HEK293T (cell line): ENCODE measurements around the gene CACNA1F.

Experiments
- CTCF ChIA-PET: fragments of 350-600 bp; formaldehyde crosslinking; extraction: SDS; loops from one replicate; lab custom pipeline; 2021; ENCODE audit warnings: antibody characterized with exemption, inconsistent platforms; lab: Yijun Ruan, JAX
- POLR2A ChIA-PET: fragments of 350-600 bp; formaldehyde crosslinking; extraction: SDS; loops from one replicate; lab custom pipeline; 2020; ENCODE audit warnings: antibody characterized with exemption, inconsistent platforms; lab: Yijun Ruan, JAX
- DNase-seq: peaks from one replicate; pipeline ENCODE4 v3.0.0; 2012; ENCODE audit warnings: mixed read lengths; ENCODE audit errors: extremely low spot score
- ARNT ChIP-seq: fragments of 450-650 bp; IDR thresholded peaks from 2 replicates; pipeline ENCODE4 v1.6.1; 2017; ENCODE audit warnings: mild to moderate bottlenecking
- BHLHE40 ChIP-seq: fragments of 450-650 bp; IDR thresholded peaks from 2 replicates; pipeline ENCODE4 v1.6.1; 2016; ENCODE audit warnings: mild to moderate bottlenecking, moderate library complexity, borderline replicate concordance
- CTBP1 ChIP-seq: fragments of 450-650 bp; IDR thresholded peaks from 2 replicates; pipeline ENCODE4 v1.6.1; 2016; ENCODE audit warnings: borderline replicate concordance
- ELF4 ChIP-seq: fragments of 450-650 bp; IDR thresholded peaks from 2 replicates; pipeline ENCODE4 v1.6.1; 2017; ENCODE audit warnings: antibody characterized with exemption
- FOXA1 ChIP-seq: fragments of 450-650 bp; IDR thresholded peaks from 2 replicates; pipeline ENCODE4 v1.6.1; 2016; ENCODE audit warnings: mild to moderate bottlenecking
- FOXK2 ChIP-seq: fragments of 450-650 bp; IDR thresholded peaks from 2 replicates; pipeline ENCODE4 v1.6.1; 2016; ENCODE audit warnings: mild to moderate bottlenecking
- FOXM1 ChIP-seq: fragments of 450-650 bp; IDR thresholded peaks from 2 replicates; pipeline ENCODE4 v1.6.1; 2017; ENCODE audit warnings: mild to moderate bottlenecking, borderline replicate concordance
- HDGF ChIP-seq: fragments of 450-650 bp; IDR thresholded peaks from 2 replicates; pipeline ENCODE4 v1.6.1; 2017; ENCODE audit warnings: antibody characterized with exemption, borderline replicate concordance
- L3MBTL2 ChIP-seq: fragments of 450-650 bp; conservative IDR thresholded peaks from 2 replicates; pipeline ENCODE4 v1.6.1; 2016; ENCODE audit warnings: mild to moderate bottlenecking
- LEF1 ChIP-seq: fragments of 450-650 bp; IDR thresholded peaks from 2 replicates; pipeline ENCODE4 v1.6.1; 2017; ENCODE audit warnings: mild to moderate bottlenecking, borderline replicate concordance
- NFRKB ChIP-seq: fragments of 450-650 bp; IDR thresholded peaks from 2 replicates; pipeline ENCODE4 v1.6.1; 2016; ENCODE audit warnings: mild to moderate bottlenecking, moderate library complexity
- PKNOX1 ChIP-seq: fragments of 450-650 bp; IDR thresholded peaks from 2 replicates; pipeline ENCODE4 v1.6.1; 2016
- SP1 ChIP-seq: fragments of 450-650 bp; IDR thresholded peaks from 2 replicates; pipeline ENCODE4 v1.6.1; 2017
- SUZ12 ChIP-seq: fragments of 450-650 bp; IDR thresholded peaks from 2 replicates; pipeline ENCODE4 v1.6.1; 2016; ENCODE audit warnings: mild to moderate bottlenecking
- TARDBP ChIP-seq: fragments of 450-650 bp; IDR thresholded peaks from 2 replicates; pipeline ENCODE4 v1.6.1; 2016
- ZNF384 ChIP-seq: fragments of 450-650 bp; IDR thresholded peaks from 2 replicates; pipeline ENCODE4 v1.6.1; 2016

The CACNA1F gene

GRCh38 chrX:49256268-49256995, 23.3 kb upstream of the CACNA1F start:
- CTCF ChIA-PET = interaction anchor here (0.6 kb wide), 1 partner anchor 143 kb away, joined by 3 read pairs; no protein-coding TSS in a partner anchor
- TF ChIP-seq HDGF (no peak), NFRKB (no peak), L3MBTL2 (no peak), FOXM1 (no peak), SUZ12 (no peak), ZNF384 (no peak), FOXA1 (no peak), PKNOX1 (no peak), BHLHE40 (no peak), FOXK2 (no peak), LEF1 (no peak), ARNT (no peak), CTBP1 (no peak), SP1 (no peak), ELF4 (no peak), TARDBP (no peak)
- no peak for DNase-seq
- POLR2A ChIA-PET = interaction anchor here (1.5 to 6.1 kb wide), 2 partner anchors 9 to 12 kb away, joined by 5 to 42 read pairs; no protein-coding TSS in a partner anchor

DNA sequence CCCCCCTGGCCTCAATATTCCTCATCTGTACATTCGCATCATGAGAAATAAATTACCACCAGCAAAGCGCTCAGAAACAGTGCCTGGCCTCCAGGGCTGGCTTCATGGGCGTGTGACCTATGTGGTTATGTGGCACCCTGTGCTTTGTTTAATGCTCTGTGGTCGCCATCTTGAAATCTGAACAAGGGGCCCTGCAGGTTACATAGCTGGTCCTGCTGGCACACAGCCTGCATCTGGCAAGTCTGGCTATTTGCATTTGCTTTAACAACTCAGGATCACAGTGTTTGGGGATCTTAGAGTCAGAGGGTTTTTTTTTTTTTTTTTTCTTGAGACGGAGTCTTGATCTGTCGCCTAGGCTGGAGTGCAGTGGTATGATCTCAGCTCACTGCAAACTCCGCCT, 21.5 kb upstream of the CACNA1F start:
- CTCF ChIA-PET = no interaction called here
- no peak for DNase-seq
- POLR2A ChIA-PET = interaction anchor here (1.3 kb wide), 1 partner anchor 15 kb away, joined by 5 read pairs; no protein-coding TSS in a partner anchor
- TF ChIP-seq TARDBP = no peak
- no peak for TF ChIP-seq BHLHE40
- TF ChIP-seq L3MBTL2 = no peak
- no peak for TF ChIP-seq NFRKB
- TF ChIP-seq ELF4 = no peak
- no peak for TF ChIP-seq ARNT
- no peak for TF ChIP-seq FOXA1
- TF ChIP-seq LEF1 = no peak
- TF ChIP-seq ZNF384 = no peak
- no peak for TF ChIP-seq SUZ12
- no peak for TF ChIP-seq PKNOX1
- no peak for TF ChIP-seq SP1
- TF ChIP-seq FOXK2 = no peak
- no peak for TF ChIP-seq FOXM1
- TF ChIP-seq HDGF = no peak
- TF ChIP-seq CTBP1 = no peak

DNA sequence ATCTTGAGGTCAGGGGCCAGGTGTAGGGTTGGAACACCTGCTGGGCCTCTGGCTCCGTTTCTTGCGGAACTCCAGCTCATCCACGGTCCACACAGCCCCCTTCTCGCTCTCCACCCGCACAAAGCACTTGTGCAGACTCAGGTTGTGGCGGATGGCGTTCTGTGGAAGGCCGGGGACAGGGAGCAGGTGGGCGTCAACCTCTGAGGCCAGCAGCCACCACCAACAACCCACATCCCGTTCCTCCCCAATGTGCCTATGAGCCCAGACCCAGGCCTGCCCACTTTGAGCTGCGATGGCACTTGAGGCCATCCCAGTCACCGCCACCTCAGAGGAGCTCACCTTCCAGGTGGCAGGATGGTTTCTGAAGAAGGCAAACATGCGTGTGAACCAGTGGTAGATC, 18.2 kb upstream of the CACNA1F start:
- DNase-seq = no peak
- no peak for TF ChIP-seq PKNOX1
- TF ChIP-seq LEF1 = no peak
- TF ChIP-seq FOXM1 = no peak
- TF ChIP-seq ZNF384 = no peak
- no peak for TF ChIP-seq SUZ12
- TF ChIP-seq SP1 = no peak
- TF ChIP-seq ARNT = no peak
- TF ChIP-seq ELF4 = no peak
- ChIA-PET CTCF (no interaction called here), POLR2A (no interaction called here)

GRCh38 chrX:49250578-49250977, 17.4 kb upstream of the CACNA1F start:
- CTCF ChIA-PET = interaction anchor here (2.3 kb wide), 1 partner anchor 58 kb away, joined by 5 read pairs; no protein-coding TSS in a partner anchor

More at GRCh38 chrX:49250578-49250977, 17.4 kb upstream of the CACNA1F start:
- no peak for TF ChIP-seq BHLHE40
- no peak for TF ChIP-seq ELF4
- TF ChIP-seq LEF1 = no peak
- no peak for TF ChIP-seq ZNF384
- no peak for TF ChIP-seq L3MBTL2
- TF ChIP-seq ARNT = no peak
- TF ChIP-seq CTBP1 = no peak
- TF ChIP-seq SUZ12 = no peak
- no peak for TF ChIP-seq NFRKB
- no peak for TF ChIP-seq FOXK2
- no peak for TF ChIP-seq SP1
- no peak for TF ChIP-seq FOXM1
- TF ChIP-seq HDGF = no peak
- TF ChIP-seq PKNOX1 = no peak
- TF ChIP-seq TARDBP = no peak
- TF ChIP-seq FOXA1 = no peak
- POLR2A ChIA-PET = interaction anchor here (0.7 kb wide), 1 partner anchor 10 kb away, joined by 3 read pairs; no protein-coding TSS in a partner anchor
- no peak for DNase-seq
